K562 (cell line): Measurements from ENCODE around the gene TTN. TPM values are rescaled to one million over a fixed set of nuclear protein-coding genes. Genes with fewer than 3 reads are reported as not detected.
A peak's percentile ranks its signal among the peaks of the same experiment; 100 is the strongest.

ENCODE experiments used
- ATAC-seq: fragments of 200-7000 bp; cut with Tn5 transposase; 3 replicates; pipeline ENCODE4 v1.9.1; 2020; ENCODE audit warnings: moderate library complexity
- BruUV-seq: library from RNA; stranded (reverse); fragments of 400-500 nt; replicated peaks from 2 replicates; lab custom pipeline; 2021; lab: Mats Ljungman, UMichigan
- CTCF ChIA-PET: fragments of 300-600 bp; formaldehyde crosslinking; extraction: SDS; loops from one replicate; lab custom pipeline; 2021; ENCODE audit warnings: low intra/inter-chr PET ratio; lab: Yijun Ruan, JAX
- POLR2A ChIA-PET: fragments of 300-600, 350-650 bp; sonication (Branson Sonifier 250); formaldehyde crosslinking; extraction: SDS; loops from one replicate; lab custom pipeline; 2021; ENCODE audit warnings: antibody characterized with exemption, inconsistent platforms; lab: Yijun Ruan, JAX
- DNase-seq, 4 experiments: peaks; one replicate each; pipeline versions ENCODE4 v3.0.0 to v3.0.0-alpha.2; 2011 to 2018; ENCODE audit warnings: low spot score in 3 of 4, mixed read lengths in 3 of 4; ENCODE audit errors: extremely low read depth in 1 of 4
- FAIRE-seq: peaks from 2 replicates; lab custom pipeline; 2011; peaks lifted over from hg19 to GRCh38; lab: Jason Lieb, UNC
- H2AFZ ChIP-seq: 2 replicates; pipeline ENCODE4 v1.6.0; 2011; ENCODE audit warnings: low read depth, low read length, control low read depth, inconsistent platforms
- H3K27ac ChIP-seq: fragments of 200-600 bp; 3 replicates; pipeline ENCODE4 v1.8.0; 2011; ENCODE audit warnings: low read depth, mild to moderate bottlenecking, control low read depth, inconsistent platforms, low read length, moderate library complexity, mixed read lengths; ENCODE audit errors: extremely low read depth
- H3K27me3 ChIP-seq, 2 experiments: fragments of 300-600 bp in 1 of 2; 2 replicates in 1 of 2; 3 replicates in 1 of 2; pipeline versions ENCODE4 v1.6.0 to v1.8.0; 2011; ENCODE audit warnings: inconsistent platforms in 2 of 2, low read length in 2 of 2, mild to moderate bottlenecking in 1 of 2, mixed read lengths in 1 of 2, moderate library complexity in 1 of 2; ENCODE audit not compliant: control insufficient read depth in 2 of 2, insufficient read depth in 2 of 2
- H3K36me3 ChIP-seq: fragments of 300-600 bp; 3 replicates; pipeline ENCODE4 v1.8.0; 2011; ENCODE audit warnings: mild to moderate bottlenecking, low read length, inconsistent platforms; ENCODE audit not compliant: control insufficient read depth, insufficient read depth
- H3K4me1 ChIP-seq, 2 experiments: fragments of 200-600 bp in 1 of 2; replicated peaks in 1 of 2; 2 replicates in 1 of 2; 3 replicates in 1 of 2; pipeline versions ENCODE4 v1.5.1 to v1.8.0; 2011; ENCODE audit warnings: inconsistent platforms in 2 of 2, low read length in 2 of 2, mild to moderate bottlenecking in 1 of 2, mixed read lengths in 1 of 2, moderate library complexity in 1 of 2; ENCODE audit not compliant: control insufficient read depth in 2 of 2, insufficient read depth in 2 of 2
- H3K4me2 ChIP-seq: 2 replicates; pipeline ENCODE4 v1.6.1; 2011; ENCODE audit warnings: low read length, control low read depth, inconsistent platforms, mixed read lengths; ENCODE audit not compliant: insufficient read depth
- H3K4me3 ChIP-seq: fragments of 200-600 bp; sonication (generic), shearing (Covaris generic); 2 replicates; pipeline ENCODE4 v1.5.1; 2016; ENCODE audit warnings: control low read depth, inconsistent platforms
- H3K79me2 ChIP-seq: fragments of 200-600 bp; 3 replicates; pipeline ENCODE4 v1.8.0; 2011; ENCODE audit warnings: low read length, inconsistent platforms; ENCODE audit not compliant: control insufficient read depth, insufficient read depth
- H3K9ac ChIP-seq, 2 experiments: 2 replicates each; pipeline versions ENCODE4 v1.6.0 to v1.6.1; 2011; ENCODE audit warnings: low read depth in 2 of 2, low read length in 2 of 2, control low read depth in 1 of 2, inconsistent platforms in 1 of 2, mild to moderate bottlenecking in 1 of 2, mixed read lengths in 1 of 2; ENCODE audit not compliant: insufficient read depth in 1 of 2
- H3K9me1 ChIP-seq: one replicate; pipeline ENCODE4 v1.6.0; 2011; ENCODE audit warnings: inconsistent platforms, mild to moderate bottlenecking, low read length, moderate library complexity; ENCODE audit not compliant: control insufficient read depth, insufficient read depth
- H3K9me3 ChIP-seq: replicated peaks from 2 replicates; pipeline ENCODE4 v1.5.1; 2011; ENCODE audit warnings: low read depth, low read length, inconsistent platforms; ENCODE audit not compliant: control insufficient read depth, insufficient read depth
- H4K20me1 ChIP-seq: replicated peaks from 2 replicates; pipeline ENCODE4 v1.6.1; 2011; ENCODE audit warnings: low read length, inconsistent platforms, mixed read lengths; ENCODE audit not compliant: control insufficient read depth, insufficient read depth
- CREB3L1 ChIP-seq: fragments of 450-650 bp; IDR thresholded peaks from 2 replicates; pipeline ENCODE4 v1.6.1; 2014; ENCODE audit warnings: low read depth, mild to moderate bottlenecking, moderate library complexity, borderline replicate concordance
- FOXK2 ChIP-seq, 2 experiments: fragments of 450-650 bp; IDR thresholded peaks in 1 of 2; conservative IDR thresholded peaks in 1 of 2; 2 replicates each; pipeline ENCODE4 v1.6.1; 2016; ENCODE audit warnings: low read depth in 2 of 2, mild to moderate bottlenecking in 1 of 2
- HNRNPH1 ChIP-seq: fragments of 200-400 bp; formaldehyde crosslinking; optimal IDR thresholded peaks from 2 replicates; pipeline ENCODE3; 2017; ENCODE audit warnings: low read depth, mild to moderate bottlenecking, low read length, moderate library complexity
- KLF1 ChIP-seq: fragments of 450-650 bp; IDR thresholded peaks from 2 replicates; pipeline ENCODE4 v1.6.1; 2016; ENCODE audit warnings: missing genetic modification characterization, missing compliant biosample characterization
- MAX ChIP-seq: sonication (generic); formaldehyde crosslinking; IDR thresholded peaks from 2 replicates; pipeline ENCODE4 v1.9.0; 2022; ENCODE audit warnings: mild to moderate bottlenecking, missing genetic modification reagents
- MXD1 ChIP-seq: fragments of 250-450 bp; sonication (Bioruptor Pico); IDR thresholded peaks from 2 replicates; pipeline ENCODE4 v1.8.0; 2021; ENCODE audit warnings: borderline replicate concordance, mild to moderate bottlenecking, moderate library complexity; ENCODE audit not compliant: poor library complexity, severe bottlenecking
- MXI1 ChIP-seq: IDR thresholded peaks from 2 replicates; pipeline ENCODE4 v1.6.1; 2011; ENCODE audit warnings: low read depth, mild to moderate bottlenecking, improper control_type of control experiment, low read length
- PHF8 ChIP-seq: fragments of 200-600 bp; sonication (generic); IDR thresholded peaks from 2 replicates; pipeline ENCODE4 v1.6.1; 2012; ENCODE audit warnings: mixed run types, mild to moderate bottlenecking, inconsistent platforms, low read length, moderate library complexity, borderline replicate concordance
- PRDM10 ChIP-seq: fragments of 450-650 bp; IDR thresholded peaks from 2 replicates; pipeline ENCODE4 v1.6.1; 2018; ENCODE audit not compliant: partially characterized antibody
- RBFOX2 ChIP-seq: fragments of 200-400 bp; formaldehyde crosslinking; IDR thresholded peaks from 2 replicates; pipeline ENCODE4 v1.6.1; 2017; ENCODE audit warnings: low read depth, mild to moderate bottlenecking, low read length, moderate library complexity
- YY1 ChIP-seq, 3 experiments: IDR thresholded peaks; 2 replicates each; pipeline ENCODE4 v1.6.1; 2011; ENCODE audit warnings: low read length in 2 of 3, mild to moderate bottlenecking in 2 of 3, moderate library complexity in 2 of 3, borderline replicate concordance in 1 of 3, control low read depth in 1 of 3, low read depth in 1 of 3; ENCODE audit not compliant: insufficient read depth in 3 of 3, insufficient replicate concordance in 2 of 3, control insufficient read depth in 1 of 3, insufficient read length in 1 of 3; ENCODE audit errors: extremely low read depth in 1 of 3
- ZNF212 ChIP-seq: fragments of 450-650 bp; formaldehyde crosslinking; IDR thresholded peaks from 2 replicates; pipeline ENCODE4 v1.4.0; 2020; ENCODE audit warnings: mild to moderate bottlenecking
- ZNF586 ChIP-seq: fragments of 450-650 bp; formaldehyde crosslinking; conservative IDR thresholded peaks from 2 replicates; pipeline ENCODE4 v1.4.0; 2020; ENCODE audit warnings: mild to moderate bottlenecking, moderate library complexity
- ZNF766 ChIP-seq: fragments of 200-800 bp; sonication (Bioruptor generic); conservative IDR thresholded peaks from 2 replicates; pipeline ENCODE4 v1.6.1; 2016; ENCODE audit warnings: missing genetic modification characterization, missing compliant biosample characterization
- WGBS: fragments of 100-300 bp; shearing (Covaris generic); methylation state at CpG from one replicate; pipeline ENCODE4 v1.1.6; 2016; ENCODE audit warnings: low coverage, mixed read lengths; ENCODE audit not compliant: insufficient coverage; ENCODE audit errors: missing lambda C conversion rate; 5-methylcytosine and 5-hydroxymethylcytosine counted together
- in situ Hi-C: fragments of 300-500 bp; cut with MboI; formaldehyde crosslinking; loops from 4 replicates; pipeline ENCODE4 v1.15.0; 2018; ENCODE audit warnings: inconsistent platforms, mixed read lengths
- intact Hi-C: fragments of 100-400 bp; cut with micrococcal nuclease; formaldehyde crosslinking; loops from 2 replicates; pipeline ENCODE4 v1.14.2; 2022
- polyA plus RNA-seq, 8 experiments: library from polyadenylated mRNA; depleted of rRNA in 4 of 8; stranded (reverse) in 5 of 8; unstranded in 3 of 8; fragments of >200 nt; fragmentation: Nextera tagmentation in 2 of 8; fragmentation: Illumina TruSeq in 1 of 8; extraction: Ambion mirVana in 2 of 8; extraction: Trizol in 1 of 8; gene quantifications; 2 replicates each; pipeline versions ENCODE4 v1.2.1 to v1.2.3, GENCODE V29; 2011 to 2014; ENCODE audit warnings: inconsistent platforms in 1 of 8, missing spikeins in 1 of 8
- total RNA-seq, 7 experiments: library from RNA; depleted of rRNA in 6 of 7; stranded (reverse); fragments of >200 nt in 6 of 7; fragmentation: Illumina TruSeq in 2 of 7; extraction: Trizol in 2 of 7; gene quantifications; 2 replicates each; pipeline versions ENCODE4 v1.2.1 to v1.2.3, GENCODE V29; 2011 to 2021; ENCODE audit warnings: low replicate concordance in 1 of 7

Gene TTN
- total and polyA plus RNA-seq, 9 of the 15 experiments (the other 6 are each of a cell fraction or from before 2014, with no cell fraction given) = under 0.01 to 0.20 (median 0.04) TPM; not detected in 1

GRCh38 chr2:178804791-178805190 is 2.4 kb downstream of the TTN start (continued):
- 0 out of 2 replicates have a peak, but pooled peaks have one; percentile 39 for TF ChIP-seq ZNF766 (CRISPR knock-in tag)

- peaks cover 4 to 8% of the 10 kb centered on the region in 2 experiments; a peak in 3 of 5 replicates for H3K27me3 ChIP-seq
- H2AFZ ChIP-seq = no peak overlapping the region
- no peak overlapping the region for H3K4me2 ChIP-seq
- no peaks in the 10 kb centered on the region for H3K9me1 ChIP-seq
- BruUV-seq = no TSS peak
- ChIA-PET POLR2A (interaction anchor here (0.6 to 1.4 kb wide), 2 partner anchors 10 to 524 kb away, joined by 3 to 4 read pairs; no protein-coding TSS in a partner anchor), CTCF (no interaction called here)
- ATAC-seq (no peak), FAIRE-seq (no peak), DNase-seq (no peak)
- no peaks in the 10 kb centered on the region for H3K4me1 ChIP-seq
- H3K9ac ChIP-seq = no peak overlapping the region
- WGBS = 0% methylated on average over 7 of the region's 7 CpGs
- no peaks in the 10 kb centered on the region for H3K9me3 ChIP-seq
- no peak overlapping the region for H3K4me3 ChIP-seq
- no peak overlapping the region for H3K27ac ChIP-seq
- no peaks in the 10 kb centered on the region for H4K20me1 ChIP-seq
- no peaks in the 10 kb centered on the region for H3K79me2 ChIP-seq
- H3K36me3 ChIP-seq = no peaks in the 10 kb centered on the region
- intact Hi-C loops = no loop called here
- in situ Hi-C loops = no loop called here
- TF ChIP-seq KLF1 (tag) (no peak), CREB3L1 (no peak), MXD1 (no peak), MXI1 (no peak), RBFOX2 (no peak), PHF8 (no peak), PRDM10 (no peak), FOXK2 (conservative IDR thresholded peaks at IDR 0.05 in 1 of 2, IDR thresholded peaks at IDR 0.05 in 1 of 2; ENCODE audit: low read depth in 2 of 2) (no peak), YY1 (IDR thresholded peaks at IDR 0.05; ENCODE audit: borderline replicate concordance in 1 of 3, control insufficient read depth in 1 of 3, extremely low read depth in 1 of 3, insufficient read depth in 3 of 3, insufficient read length in 1 of 3, insufficient replicate concordance in 2 of 3, low read depth in 1 of 3, low read length in 2 of 3) (no peak), HNRNPH1 (no peak), MAX (CRISPR knock-in tag) (no peak), ZNF212 (no peak), ZNF586 (CRISPR knock-in tag) (no peak)
Measured at GRCh38 chr2:178800510-178800909, 6.7 kb downstream of the TTN start.
